Fibroblast of upper back skin (primary cell): ENCODE data around the gene PACRGL.
A peak's percentile ranks its signal among the peaks of the same experiment; 100 is the strongest.
"Not testable (repeated sequence)": the region's sequence is repeated elsewhere in the genome, so short reads cannot be mapped to it uniquely, and the experiment has no call there.

Source experiments
- DNase-seq: peaks from one replicate; pipeline ENCODE4 v3.0.0-alpha.2; 2013

The PACRGL gene

GRCh38 chr4:20724915-20725314 is 24.7 kb downstream of the PACRGL start:
- DNase-seq: no peak

- DNase-seq: no peak
Observed at GRCh38 chr4:20735931-20736330, 35.7 kb downstream of the PACRGL start.

GRCh38 chr4:20746000-20746399 is 45.7 kb downstream of the PACRGL start:
- DNase-seq: not testable (repeated sequence)

- DNase-seq: no peak
Observed at GRCh38 chr4:20752641-20753040, 52.4 kb downstream of the PACRGL start.

- no peak for DNase-seq
Observed at GRCh38 chr4:20754036-20754435, 53.8 kb downstream of the PACRGL start.

- DNase-seq: no peak
Observed at GRCh38 chr4:20760053-20760452, 59.8 kb downstream of the PACRGL start.

- no peak for DNase-seq
Observed at GRCh38 chr4:20761382-20761781, 61.1 kb downstream of the PACRGL start.

- DNase-seq: no peak
Observed at GRCh38 chr4:20761826-20762225, 61.6 kb downstream of the PACRGL start.

- peak; percentile 36 for DNase-seq
Observed at GRCh38 chr4:20764366-20764992, 64.2 kb downstream of the PACRGL start.

- DNase-seq: peak; percentile 62
Observed at GRCh38 chr4:20773144-20773997, 73.1 kb downstream of the PACRGL start.

- no peak for DNase-seq
Observed at GRCh38 chr4:20778896-20779295, 78.6 kb downstream of the PACRGL start.

GRCh38 chr4:20783134-20783533 is 82.9 kb downstream of the PACRGL start:
- not testable (repeated sequence) for DNase-seq

- no peak for DNase-seq
Observed at GRCh38 chr4:20787940-20788665, 87.8 kb downstream of the PACRGL start.
